Astrocyte (in vitro differentiated cells and primary cell): ENCODE results near the gene UBL7. TPM values are rescaled to one million over a fixed set of nuclear protein-coding genes. Genes with fewer than 3 reads are reported as not detected.

ENCODE experiments used
- DNase-seq: peaks from one replicate; pipeline ENCODE4 v3.0.0-alpha.2; 2010; ENCODE audit warnings: low read depth
- FAIRE-seq: peaks from 2 replicates; lab custom pipeline; 2011; peaks lifted over from hg19 to GRCh38; lab: Jason Lieb, UNC
- H2AFZ ChIP-seq: 2 replicates; pipeline ENCODE4 v1.6.0; 2012; ENCODE audit warnings: low read depth, low read length, inconsistent platforms
- H3K27ac ChIP-seq: 2 replicates; pipeline ENCODE4 v1.5.1; 2011; ENCODE audit warnings: low read depth, low read length, inconsistent platforms
- H3K27me3 ChIP-seq: 2 replicates; pipeline ENCODE4 v1.6.0; 2011; ENCODE audit warnings: low read length, inconsistent platforms; ENCODE audit not compliant: insufficient read depth
- H3K36me3 ChIP-seq: 2 replicates; pipeline ENCODE4 v1.5.1; 2011; ENCODE audit warnings: low read length, inconsistent platforms; ENCODE audit not compliant: insufficient read depth
- H3K4me1 ChIP-seq: 2 replicates; pipeline ENCODE4 v1.5.1; 2011; ENCODE audit warnings: low read length, inconsistent platforms; ENCODE audit not compliant: insufficient read depth
- H3K4me2 ChIP-seq: 2 replicates; pipeline ENCODE4 v1.6.0; 2012; ENCODE audit warnings: low read length, inconsistent platforms
- H3K4me3 ChIP-seq: 2 replicates; pipeline ENCODE4 v1.5.1; 2011; ENCODE audit warnings: low read depth, mild to moderate bottlenecking, low read length, inconsistent platforms; ENCODE audit not compliant: insufficient read depth
- H3K79me2 ChIP-seq: 2 replicates; pipeline ENCODE4 v1.6.0; 2012; ENCODE audit warnings: mild to moderate bottlenecking, low read length, inconsistent platforms; ENCODE audit not compliant: insufficient read depth
- H3K9ac ChIP-seq: 2 replicates; pipeline ENCODE4 v1.6.0; 2012; ENCODE audit warnings: mild to moderate bottlenecking, low read length, inconsistent platforms
- H3K9me3 ChIP-seq: 2 replicates; pipeline ENCODE4 v1.5.1; 2012; ENCODE audit warnings: low read depth, mild to moderate bottlenecking, low read length, inconsistent platforms; ENCODE audit not compliant: insufficient read depth
- H4K20me1 ChIP-seq: 2 replicates; pipeline ENCODE4 v1.6.0; 2012; ENCODE audit warnings: low read length, inconsistent platforms; ENCODE audit not compliant: insufficient read depth
- H3K27ac Mint-ChIP-seq: one replicate; pipeline ENCODE4 v1.8.0; 2021; ENCODE audit warnings: mild to moderate bottlenecking, mixed read lengths; ENCODE audit not compliant: unreplicated experiment
- H3K27me3 Mint-ChIP-seq: one replicate; pipeline ENCODE4 v1.8.0; 2021; ENCODE audit warnings: low read depth, mixed read lengths; ENCODE audit not compliant: unreplicated experiment
- H3K36me3 Mint-ChIP-seq: one replicate; pipeline ENCODE4 v1.8.0; 2021; ENCODE audit warnings: low read depth, mixed read lengths; ENCODE audit not compliant: unreplicated experiment
- H3K4me1 Mint-ChIP-seq: one replicate; pipeline ENCODE4 v1.8.0; 2021; ENCODE audit warnings: low read depth, mixed read lengths; ENCODE audit not compliant: unreplicated experiment
- H3K4me3 Mint-ChIP-seq: one replicate; pipeline ENCODE4 v1.8.0; 2021; ENCODE audit warnings: mild to moderate bottlenecking, moderate library complexity, mixed read lengths; ENCODE audit not compliant: unreplicated experiment
- H3K9me3 Mint-ChIP-seq: one replicate; pipeline ENCODE4 v1.8.0; 2021; ENCODE audit warnings: mild to moderate bottlenecking, mixed read lengths; ENCODE audit not compliant: unreplicated experiment
- EZH2 ChIP-seq: IDR thresholded peaks from 2 replicates; pipeline ENCODE4 v1.6.1; 2012; ENCODE audit warnings: mild to moderate bottlenecking, low read length, inconsistent platforms; ENCODE audit not compliant: insufficient read depth
- total RNA-seq: library from RNA; stranded (reverse); gene quantifications from 2 replicates; pipeline ENCODE4 v1.2.1, GENCODE V29; 2021
- TF ChIP-seq, protein P1 (sequence below): IDR thresholded peaks from 2 replicates; pipeline ENCODE4 v1.5.1; 2011; ENCODE audit warnings: low read depth, mild to moderate bottlenecking, inconsistent platforms, low read length, moderate library complexity; ENCODE audit not compliant: insufficient read depth

UBL7 gene
- total RNA-seq, 1 donor from 2014 or later: 40.9 TPM

DNA sequence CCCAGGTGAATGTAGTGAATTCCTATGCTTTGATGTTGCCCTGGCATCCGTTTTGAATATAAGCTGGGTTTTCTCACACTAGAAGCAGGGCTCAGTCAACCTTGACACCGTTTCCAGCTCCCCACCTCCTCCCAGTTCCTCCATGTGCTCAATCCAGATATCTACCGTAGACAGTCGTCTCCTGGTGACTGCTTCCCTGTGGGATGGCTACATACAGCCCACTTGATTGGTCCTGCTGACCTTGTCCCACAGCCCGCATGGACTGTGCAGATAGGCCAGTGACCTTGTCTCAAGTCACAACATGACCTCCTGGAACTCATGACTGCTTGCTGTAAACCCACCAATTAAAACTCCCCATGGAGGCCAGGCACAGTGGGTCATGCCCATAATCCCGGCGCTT lies 35.3 kb downstream of the UBL7 start:
- no peak overlapping the region for H3K4me3 Mint-ChIP-seq
- H3K4me1 Mint-ChIP-seq: peaks cover 52% of the 10 kb centered on the region
- FAIRE-seq (no peak), DNase-seq (no peak)
- TF ChIP-seq EZH2: no peak
- TF ChIP-seq, protein P1, sequence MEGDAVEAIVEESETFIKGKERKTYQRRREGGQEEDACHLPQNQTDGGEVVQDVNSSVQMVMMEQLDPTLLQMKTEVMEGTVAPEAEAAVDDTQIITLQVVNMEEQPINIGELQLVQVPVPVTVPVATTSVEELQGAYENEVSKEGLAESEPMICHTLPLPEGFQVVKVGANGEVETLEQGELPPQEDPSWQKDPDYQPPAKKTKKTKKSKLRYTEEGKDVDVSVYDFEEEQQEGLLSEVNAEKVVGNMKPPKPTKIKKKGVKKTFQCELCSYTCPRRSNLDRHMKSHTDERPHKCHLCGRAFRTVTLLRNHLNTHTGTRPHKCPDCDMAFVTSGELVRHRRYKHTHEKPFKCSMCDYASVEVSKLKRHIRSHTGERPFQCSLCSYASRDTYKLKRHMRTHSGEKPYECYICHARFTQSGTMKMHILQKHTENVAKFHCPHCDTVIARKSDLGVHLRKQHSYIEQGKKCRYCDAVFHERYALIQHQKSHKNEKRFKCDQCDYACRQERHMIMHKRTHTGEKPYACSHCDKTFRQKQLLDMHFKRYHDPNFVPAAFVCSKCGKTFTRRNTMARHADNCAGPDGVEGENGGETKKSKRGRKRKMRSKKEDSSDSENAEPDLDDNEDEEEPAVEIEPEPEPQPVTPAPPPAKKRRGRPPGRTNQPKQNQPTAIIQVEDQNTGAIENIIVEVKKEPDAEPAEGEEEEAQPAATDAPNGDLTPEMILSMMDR: no peak
- Histone ChIP-seq H3K4me2 (peak overlapping the region; percentile 78), H3K4me1 (peaks cover 83% of the 10 kb centered on the region), H4K20me1 (peaks cover 99% of the 10 kb centered on the region), H3K27me3 (no peaks in the 10 kb centered on the region), H3K79me2 (peaks cover 100% of the 10 kb centered on the region), H3K27ac (no peak overlapping the region), H3K9ac (no peak overlapping the region), H3K4me3 (no peak overlapping the region), H3K9me3 (no peaks in the 10 kb centered on the region), H3K36me3 (peaks cover 5% of the 10 kb centered on the region), H2AFZ (no peak overlapping the region)
- no peaks in the 10 kb centered on the region for H3K27me3 Mint-ChIP-seq
- H3K9me3 Mint-ChIP-seq: peaks cover 3% of the 10 kb centered on the region
- H3K36me3 Mint-ChIP-seq: peaks cover 5% of the 10 kb centered on the region
- H3K27ac Mint-ChIP-seq: no peak overlapping the region

DNA sequence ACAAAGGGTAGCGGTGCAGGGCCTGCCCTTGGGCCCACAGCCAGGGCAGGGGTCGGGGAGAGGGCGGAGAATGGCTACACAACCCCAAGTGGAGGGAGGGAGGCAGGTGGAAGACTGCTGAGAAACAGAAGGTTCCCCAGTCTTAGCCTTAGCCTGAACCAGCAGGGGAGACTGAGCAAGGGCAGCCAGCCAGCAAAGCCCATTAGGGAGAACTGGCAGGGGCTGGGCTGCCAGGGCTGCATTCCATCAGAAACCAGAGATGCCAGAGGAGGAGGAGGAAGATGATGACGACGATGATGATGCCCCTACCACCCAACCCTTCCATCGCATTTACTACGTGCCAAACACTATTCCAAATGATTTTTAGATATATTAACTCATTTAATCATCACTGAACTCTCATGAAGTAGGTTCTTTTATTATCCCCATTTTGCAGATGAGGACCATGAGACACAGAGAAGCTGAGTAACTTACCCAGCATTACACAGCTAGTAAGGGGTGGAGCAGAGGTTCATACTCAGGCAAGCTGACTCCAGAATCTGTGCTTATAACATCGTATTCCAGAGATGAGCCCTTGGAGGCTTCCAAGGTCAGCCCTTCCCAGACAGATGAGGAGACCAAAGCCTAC lies 35.9 kb downstream of the UBL7 start:
- peaks cover 98% of the 10 kb centered on the region for H4K20me1 ChIP-seq
- no peak overlapping the region for H3K9ac ChIP-seq
- no peak for FAIRE-seq
- Mint-ChIP-seq H3K4me1 (peaks cover 55% of the 10 kb centered on the region), H3K27me3 (no peaks in the 10 kb centered on the region), H3K4me3 (no peak overlapping the region), H3K36me3 (peaks cover 5% of the 10 kb centered on the region), H3K9me3 (peaks cover 3% of the 10 kb centered on the region), H3K27ac (no peak overlapping the region)
- peaks cover 100% of the 10 kb centered on the region for H3K79me2 ChIP-seq
- no peaks in the 10 kb centered on the region for H3K27me3 ChIP-seq
- H3K4me3 ChIP-seq: no peak overlapping the region
- H3K4me2 ChIP-seq: peak overlapping the region; percentile 78
- TF ChIP-seq, protein P1: no peak
- H3K36me3 ChIP-seq: peaks cover 5% of the 10 kb centered on the region
- H2AFZ ChIP-seq: no peak overlapping the region
- H3K4me1 ChIP-seq: peaks cover 83% of the 10 kb centered on the region
- DNase-seq: no peak
- H3K9me3 ChIP-seq: no peaks in the 10 kb centered on the region
- H3K27ac ChIP-seq: peak overlapping the region; percentile 70
